SKM-1 (cell line): Measurements from ENCODE around the gene ADGRV1.
"Not testable (repeated sequence)": the region's sequence is repeated elsewhere in the genome, so short reads cannot be mapped to it uniquely, and the experiment has no call there.

ENCODE experiments used
- DNase-seq: peaks from one replicate; lab custom pipeline; 2025; ENCODE audit not compliant: unreplicated experiment; lab: John Stamatoyannopoulos, UW

ADGRV1 gene

DNA sequence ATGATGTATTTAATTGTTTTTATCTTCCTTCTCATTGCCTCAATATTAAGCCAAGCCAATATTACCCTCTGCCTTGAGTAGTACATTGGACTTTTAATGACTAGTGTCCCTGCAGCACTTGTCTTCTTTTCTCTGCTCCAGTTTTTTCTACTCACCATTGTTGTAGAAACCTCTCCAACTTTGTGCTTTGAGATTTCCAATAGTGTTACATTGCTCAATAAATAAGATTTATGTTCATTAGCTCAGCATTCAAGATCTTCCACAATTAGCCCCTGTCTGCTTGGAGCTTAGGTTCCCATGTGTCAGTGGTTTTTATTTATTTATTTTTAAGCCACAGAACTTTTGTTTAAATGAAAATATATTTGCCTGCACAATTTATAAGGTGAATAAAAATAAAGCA, 145.3 kb downstream of the ADGRV1 start:
- DNase-seq: no peak

DNA sequence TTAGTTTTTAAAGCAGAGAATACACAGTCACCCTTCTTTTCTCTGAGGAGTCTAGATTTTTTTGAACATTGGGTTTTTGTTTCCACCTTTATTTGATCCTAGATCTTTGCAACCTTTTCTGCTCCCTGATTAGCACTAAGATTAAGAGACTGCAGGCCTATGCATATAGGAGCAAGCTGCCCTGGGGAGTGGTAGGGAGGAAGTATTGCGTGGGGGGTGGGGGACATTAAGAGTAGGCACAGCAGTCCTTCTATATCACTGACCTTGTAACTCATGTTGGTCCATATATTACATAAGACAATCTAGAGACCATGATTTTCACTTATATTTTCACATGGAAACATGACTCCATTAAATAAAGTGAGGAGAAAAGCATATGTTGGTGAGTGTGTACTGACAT, 149.1 kb downstream of the ADGRV1 start:
- no peak for DNase-seq

DNA sequence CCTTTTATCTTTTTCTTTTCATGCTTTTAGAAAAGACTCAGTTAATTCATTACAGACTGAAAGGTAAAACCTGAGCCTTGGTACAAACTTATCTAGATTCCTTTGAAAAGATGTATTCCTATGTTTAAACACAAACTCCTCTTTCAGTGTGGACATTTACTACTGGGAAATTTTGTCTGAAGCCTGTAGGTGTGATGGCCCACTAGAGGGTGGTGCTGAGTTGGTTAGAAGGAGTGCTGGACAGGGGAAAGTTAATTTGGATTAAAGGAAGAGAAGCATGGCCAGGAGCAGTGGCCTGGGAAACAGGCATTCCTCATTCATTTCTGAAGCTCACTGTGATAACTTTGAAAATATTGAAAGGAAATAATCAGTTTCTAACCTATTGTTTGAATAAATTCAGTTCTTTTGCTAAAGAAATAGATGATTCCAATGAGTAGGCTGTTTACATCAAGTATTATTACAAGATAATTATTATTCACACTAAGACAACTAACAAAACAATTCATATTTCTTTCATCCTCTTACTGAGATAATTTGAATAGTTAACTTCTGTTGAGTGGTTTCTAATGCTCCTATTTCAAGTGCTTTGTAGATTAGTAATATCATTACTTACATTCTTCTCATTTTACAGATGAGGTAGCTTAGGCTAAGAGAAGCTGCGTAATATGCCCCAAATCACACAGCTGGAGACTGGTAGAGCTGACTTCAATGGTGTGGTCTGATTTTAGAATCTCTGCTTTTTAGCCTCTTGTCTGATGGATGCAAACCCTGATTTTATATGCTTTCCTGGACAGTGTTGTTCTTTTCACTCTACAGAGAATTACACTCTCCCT, 150.9 kb downstream of the ADGRV1 start:
- DNase-seq: peak; percentile 30

DNA sequence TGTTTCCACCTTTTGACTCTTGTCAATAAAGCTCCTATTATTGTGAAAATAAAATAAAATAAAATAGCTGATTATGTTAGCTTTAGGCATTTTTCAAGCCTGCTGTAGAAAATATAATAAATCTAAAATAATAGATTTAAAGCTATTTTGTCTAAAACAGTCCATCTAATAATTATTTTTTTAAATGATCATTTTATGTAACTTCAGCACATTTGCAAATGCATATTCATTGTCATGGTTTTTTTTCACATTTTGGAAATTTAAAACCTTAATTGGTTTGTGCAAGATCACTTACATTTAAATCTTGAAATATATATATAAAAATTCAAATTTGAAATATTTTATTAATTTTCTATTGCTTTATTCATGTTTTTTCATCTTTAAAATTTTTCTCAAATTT, 159.8 kb downstream of the ADGRV1 start:
- DNase-seq: no peak

- DNase-seq: no peak
Observed at GRCh38 chr5:90739567-90739966, 181.0 kb downstream of the ADGRV1 start.

DNA sequence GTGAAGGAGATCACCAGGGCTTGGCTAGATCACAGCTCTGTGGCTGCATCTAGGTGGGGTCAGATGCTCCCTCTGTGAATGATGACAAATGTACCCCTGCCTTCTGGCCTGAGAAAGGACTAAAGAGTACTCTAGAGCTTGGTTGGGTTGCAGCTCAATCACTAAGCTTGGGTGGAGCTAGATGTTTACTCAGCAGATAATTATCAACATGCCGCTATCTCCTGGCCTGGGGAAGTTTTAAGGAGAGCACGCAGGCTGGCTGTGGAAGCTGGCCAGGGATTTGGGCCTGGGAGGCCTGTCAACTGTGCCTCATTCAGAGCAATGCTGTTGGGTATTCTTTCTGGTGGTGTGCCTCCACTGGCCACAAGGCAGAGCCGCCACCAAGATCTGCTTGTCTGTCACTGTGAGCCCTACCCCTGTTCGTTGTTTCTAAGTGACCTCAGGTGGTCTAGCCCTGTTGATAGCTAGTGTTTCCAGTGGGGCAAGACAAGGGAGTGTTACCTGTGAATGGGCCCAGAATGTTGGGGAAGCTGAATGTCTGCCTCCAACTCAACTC, 181.7 kb downstream of the ADGRV1 start:
- DNase-seq: no peak

GRCh38 chr5:90741022-90741564, 182.5 kb downstream of the ADGRV1 start:
- no peak for DNase-seq

GRCh38 chr5:90746119-90746518, 187.5 kb downstream of the ADGRV1 start:
- DNase-seq: no peak

DNA sequence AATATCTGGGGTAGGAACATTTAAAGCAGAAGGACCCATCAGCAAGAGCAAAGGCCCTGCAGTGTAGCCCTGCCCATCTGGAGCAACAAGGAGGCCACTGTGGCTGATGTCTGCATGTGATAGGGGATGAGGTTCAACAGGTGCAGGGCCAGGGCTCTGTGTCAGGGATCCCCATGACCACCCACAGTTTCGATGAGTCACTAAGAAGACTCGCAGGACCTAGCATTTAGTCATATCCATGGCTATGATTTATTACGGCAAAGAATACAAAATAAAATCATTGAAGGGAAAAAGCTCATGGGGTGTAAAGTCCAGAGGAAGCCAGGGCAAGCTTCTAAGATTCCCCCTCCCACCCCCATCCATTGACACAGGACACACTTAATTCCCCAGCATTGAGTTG, 188.6 kb downstream of the ADGRV1 start:
- DNase-seq: no peak

- DNase-seq: no peak
Observed at GRCh38 chr5:90747693-90748092, 189.1 kb downstream of the ADGRV1 start.

GRCh38 chr5:90759119-90759518, 200.5 kb downstream of the ADGRV1 start:
- DNase-seq: no peak

DNA sequence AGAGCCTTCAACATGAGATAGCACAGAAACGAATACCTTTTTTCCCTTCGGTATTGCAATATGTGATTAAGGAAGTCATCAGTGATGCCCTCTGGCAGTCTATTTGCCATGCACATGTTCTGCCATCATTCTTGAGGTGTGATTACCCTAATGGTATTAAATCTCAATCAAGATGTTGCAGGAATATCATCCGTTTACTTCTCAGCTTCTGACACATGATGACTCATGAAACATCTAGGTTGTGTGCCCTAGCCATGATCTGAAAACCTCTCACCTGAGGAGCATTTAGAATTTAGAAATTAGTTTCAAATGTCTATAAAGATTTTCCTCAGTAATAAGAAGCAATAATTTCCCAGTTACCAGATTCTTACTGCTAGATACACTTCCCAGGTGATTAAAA, 209.1 kb downstream of the ADGRV1 start:
- DNase-seq: no peak

- DNase-seq: not testable (repeated sequence)
Observed at GRCh38 chr5:90770006-90770541, 211.5 kb downstream of the ADGRV1 start.

- DNase-seq: no peak
Observed at GRCh38 chr5:90777959-90778358, 219.4 kb downstream of the ADGRV1 start.

DNA sequence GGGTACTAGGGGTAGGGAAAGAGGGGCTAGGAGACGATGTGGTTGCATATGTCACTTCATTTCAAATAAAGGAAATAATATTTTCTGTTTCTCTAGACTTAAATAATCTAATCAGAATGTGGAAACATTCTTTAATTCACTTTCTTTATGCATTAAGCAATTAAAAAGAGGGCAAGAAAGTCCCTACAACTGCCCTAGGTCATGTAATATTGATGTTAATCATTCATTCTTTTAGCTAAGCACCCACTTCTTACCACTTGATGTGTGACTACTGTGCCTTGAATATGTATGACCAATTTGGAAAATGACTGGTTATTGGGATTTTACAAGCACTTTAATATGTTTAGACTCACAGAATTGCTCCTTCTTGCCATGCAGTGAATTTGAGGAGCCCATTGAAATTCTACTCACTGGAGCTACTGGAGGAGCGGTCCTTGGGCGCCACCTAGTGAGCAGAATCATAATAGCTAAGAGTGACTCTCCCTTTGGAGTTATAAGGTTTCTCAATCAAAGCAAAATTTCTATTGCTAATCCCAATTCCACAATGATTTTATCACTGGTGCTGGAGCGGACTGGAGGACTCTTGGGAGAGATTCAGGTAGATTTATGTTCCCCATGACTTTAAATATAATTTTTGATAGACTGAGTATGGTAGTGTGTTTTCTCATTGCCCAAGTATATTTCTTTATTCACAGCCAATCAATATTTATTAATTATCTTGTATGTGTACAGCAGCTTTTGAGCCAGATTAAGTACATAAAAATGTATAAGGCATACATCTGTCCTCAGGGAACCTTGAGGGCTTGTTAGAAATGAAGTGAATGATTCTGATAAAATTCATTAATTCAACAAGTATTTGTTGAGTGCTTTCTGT, 225.1 kb downstream of the ADGRV1 start:
- peak; percentile 33 for DNase-seq

- no peak for DNase-seq
Observed at GRCh38 chr5:90786756-90787155, 228.2 kb downstream of the ADGRV1 start.

DNA sequence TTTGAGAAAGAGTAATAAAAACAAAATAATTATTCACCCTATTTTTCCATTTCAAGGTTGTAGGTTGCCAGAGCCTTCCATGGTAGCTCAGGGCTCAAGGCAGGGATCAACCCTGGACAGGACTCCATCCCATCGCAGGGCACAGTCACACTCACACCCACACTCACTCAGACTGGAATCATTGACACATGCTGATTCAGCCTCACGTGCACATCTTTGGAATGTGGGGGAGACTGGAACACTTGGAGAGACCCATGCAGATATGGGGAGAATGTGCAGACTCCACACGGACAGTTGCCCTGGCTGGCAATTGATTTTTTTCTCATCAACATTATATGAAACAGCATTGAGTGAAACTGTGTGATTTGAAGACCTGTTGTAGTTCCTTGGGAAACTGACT, 234.1 kb downstream of the ADGRV1 start:
- no peak for DNase-seq

DNA sequence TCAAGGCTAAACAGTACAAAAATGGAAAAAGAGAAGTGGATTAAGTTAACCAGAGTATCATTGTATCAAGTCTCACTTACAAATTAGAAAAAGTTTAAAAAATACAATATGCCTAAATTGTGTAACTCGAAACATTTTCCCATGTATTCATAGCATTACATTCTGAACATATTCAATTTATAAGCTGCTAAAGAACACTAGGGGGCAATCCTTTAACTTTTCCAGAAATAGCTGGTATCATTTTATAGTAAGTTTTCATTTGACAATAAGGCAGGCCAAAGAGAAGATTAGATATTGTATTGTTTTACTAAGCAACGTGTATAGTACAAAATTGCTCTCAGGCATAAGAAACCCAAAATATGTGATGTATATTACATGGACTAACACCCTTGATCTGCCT, 234.6 kb downstream of the ADGRV1 start:
- no peak for DNase-seq

DNA sequence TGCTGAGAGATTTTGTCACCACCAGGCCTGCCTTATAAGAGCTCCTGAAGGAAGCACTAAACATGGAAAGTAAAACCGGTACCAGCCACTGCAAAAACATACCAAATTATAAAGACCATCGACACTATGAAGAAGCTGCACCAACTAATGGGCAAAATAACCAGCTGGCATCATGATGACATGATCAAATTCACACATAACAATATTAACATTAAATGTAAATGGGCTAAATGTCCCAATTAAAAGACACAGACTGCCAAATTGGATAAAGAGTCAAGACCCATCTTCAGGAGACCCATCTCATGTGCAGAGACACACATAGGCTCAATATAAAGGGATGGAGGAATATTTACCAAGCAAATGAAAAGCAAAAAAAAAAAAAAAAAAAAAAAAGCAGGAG, 238.3 kb downstream of the ADGRV1 start:
- not testable (repeated sequence) for DNase-seq

DNA sequence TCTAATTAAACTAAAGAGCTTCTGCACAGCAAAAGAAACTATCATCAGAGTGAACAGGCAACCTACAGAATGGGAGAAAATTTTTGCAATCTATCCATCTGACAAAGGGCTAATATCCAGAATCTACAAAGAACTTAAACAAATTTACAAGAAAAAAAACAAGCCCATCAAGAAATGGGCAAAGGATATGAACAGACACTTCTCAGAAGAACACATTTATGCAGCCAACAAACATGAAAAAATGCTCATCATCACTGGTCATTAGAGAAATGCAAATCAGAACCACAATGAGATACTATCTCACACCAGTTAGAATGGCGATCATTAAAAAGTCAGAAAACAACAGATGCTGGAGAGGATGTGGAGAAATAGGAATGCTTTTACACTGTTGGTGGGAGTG, 241.5 kb downstream of the ADGRV1 start:
- DNase-seq: not testable (repeated sequence)

GRCh38 chr5:90800515-90800914, 241.9 kb downstream of the ADGRV1 start:
- DNase-seq: not testable (repeated sequence)
